Hepatocyte (in vitro differentiated cells): ENCODE measurements around the gene FRMPD4. TPM values are rescaled to one million over a fixed set of nuclear protein-coding genes. Genes with fewer than 3 reads are reported as not detected.

Experiments
- DNase-seq: peaks from one replicate; pipeline ENCODE4 v3.0.0-alpha.2; 2016; ENCODE audit warnings: low spot score
- H2AFZ ChIP-seq: fragments of 200-600 bp; sonication (generic); 2 replicates; pipeline ENCODE4 v1.6.0; 2016; ENCODE audit warnings: antibody characterized with exemption, mild to moderate bottlenecking
- H3K27ac ChIP-seq: fragments of 200-600 bp; sonication (generic); 2 replicates; pipeline ENCODE4 v1.5.1; 2016; ENCODE audit warnings: mild to moderate bottlenecking
- H3K27me3 ChIP-seq: fragments of 200-600 bp; sonication (generic); 2 replicates; pipeline ENCODE4 v1.6.1; 2016
- H3K36me3 ChIP-seq: fragments of 200-600 bp; sonication (generic); replicated peaks from 2 replicates; pipeline ENCODE4 v1.5.1; 2016; ENCODE audit warnings: low read depth; ENCODE audit not compliant: insufficient read depth
- H3K4me1 ChIP-seq: fragments of 200-600 bp; sonication (generic); 2 replicates; pipeline ENCODE4 v1.5.1; 2016; ENCODE audit warnings: mild to moderate bottlenecking, moderate library complexity; ENCODE audit not compliant: insufficient read depth
- H3K4me2 ChIP-seq: fragments of 200-600 bp; sonication (generic); 2 replicates; pipeline ENCODE4 v1.6.0; 2016
- H3K4me3 ChIP-seq: fragments of 200-600 bp; sonication (generic); 2 replicates; pipeline ENCODE4 v1.5.1; 2016; ENCODE audit warnings: mild to moderate bottlenecking
- H3K79me2 ChIP-seq: fragments of 200-600 bp; sonication (generic); 2 replicates; pipeline ENCODE4 v1.6.0; 2017; ENCODE audit warnings: mild to moderate bottlenecking
- H3K9me2 ChIP-seq: fragments of 200-600 bp; sonication (generic); replicated peaks from 2 replicates; pipeline ENCODE4 v1.6.0; 2017; ENCODE audit warnings: mild to moderate bottlenecking; ENCODE audit not compliant: insufficient read depth
- H3K9me3 ChIP-seq: fragments of 200-600 bp; sonication (generic); 2 replicates; pipeline ENCODE4 v1.5.1; 2016; ENCODE audit warnings: low read depth, mild to moderate bottlenecking
- H4K20me1 ChIP-seq: fragments of 200-600 bp; sonication (generic); 2 replicates; pipeline ENCODE4 v1.6.0; 2016; ENCODE audit warnings: mild to moderate bottlenecking; ENCODE audit not compliant: insufficient read depth, poor library complexity, severe bottlenecking
- CTCF ChIP-seq: fragments of 200-600 bp; sonication (generic); IDR thresholded peaks from 2 replicates; pipeline ENCODE4 v1.5.1; 2016; ENCODE audit warnings: antibody characterized with exemption, mild to moderate bottlenecking; ENCODE audit not compliant: poor library complexity
- EZH2 ChIP-seq: fragments of 200-600 bp; sonication (generic); IDR thresholded peaks from 2 replicates; pipeline ENCODE4 v1.6.1; 2016; ENCODE audit warnings: antibody characterized with exemption, mild to moderate bottlenecking, borderline replicate concordance
- EZH2phosphoT487 ChIP-seq: fragments of 200-600 bp; sonication (generic); IDR thresholded peaks from one replicate; pipeline ENCODE4 v1.6.1; 2018; ENCODE audit warnings: antibody characterized with exemption, mild to moderate bottlenecking, low read depth, moderate library complexity; ENCODE audit not compliant: unreplicated experiment, severe bottlenecking
- WGBS: methylation state at CpG from one replicate; pipeline ENCODE4 v1.1.6; 2016; ENCODE audit warnings: low lambda C conversion rate; ENCODE audit errors: missing lambda C conversion rate; 5-methylcytosine and 5-hydroxymethylcytosine counted together
- polyA plus RNA-seq: library from polyadenylated mRNA; unstranded; fragments of >200 nt; fragmentation: Nextera tagmentation; extraction: Ambion mirVana; gene quantifications from 2 replicates; pipeline ENCODE4 v1.2.1, GENCODE V29; 2016
- total RNA-seq: library from RNA; depleted of rRNA; stranded (reverse); fragments of >200 nt; gene quantifications from 2 replicates; pipeline ENCODE4 v1.2.3, GENCODE V29; 2014

FRMPD4 gene
- total and polyA plus RNA-seq, 2 experiments from 2014 or later: 0.23 TPM; not detected in 1

- no peaks in the 10 kb centered on the region for H3K9me2 ChIP-seq
- no peak for TF ChIP-seq EZH2
- no peaks in the 10 kb centered on the region for H3K9me3 ChIP-seq
- no peaks in the 10 kb centered on the region for H3K79me2 ChIP-seq
- H3K4me1 ChIP-seq: no peaks in the 10 kb centered on the region
- DNase-seq: no peak
- 94% methylated on average over 17 of the region's 25 CpGs for WGBS
- no peaks in the 10 kb centered on the region for H4K20me1 ChIP-seq
- no peak overlapping the region for H2AFZ ChIP-seq
- H3K27me3 ChIP-seq: no peaks in the 10 kb centered on the region
- no peak overlapping the region for H3K27ac ChIP-seq
- no peaks in the 10 kb centered on the region for H3K36me3 ChIP-seq
- H3K4me2 ChIP-seq: no peak overlapping the region
- no peak overlapping the region for H3K4me3 ChIP-seq
Measured at GRCh38 chrX:12583543-12583942, 445.3 kb downstream of the FRMPD4 start.

- no peak overlapping the region for H3K4me3 ChIP-seq
- WGBS: 75% methylated on average over 1 of the region's 1 CpG
Measured at GRCh38 chrX:12595720-12596119, 457.4 kb downstream of the FRMPD4 start.

GRCh38 chrX:12610079-12610478, 471.8 kb downstream of the FRMPD4 start:
- no peak for DNase-seq
- Histone ChIP-seq H3K27me3 (no peaks in the 10 kb centered on the region), H3K36me3 (no peaks in the 10 kb centered on the region), H3K27ac (no peak overlapping the region), H2AFZ (no peak overlapping the region), H3K9me3 (no peaks in the 10 kb centered on the region), H4K20me1 (no peaks in the 10 kb centered on the region), H3K9me2 (no peaks in the 10 kb centered on the region), H3K79me2 (no peaks in the 10 kb centered on the region), H3K4me1 (no peaks in the 10 kb centered on the region), H3K4me2 (no peak overlapping the region), H3K4me3 (no peak overlapping the region)
- TF ChIP-seq CTCF (no peak), EZH2phosphoT487 (no peak), EZH2 (no peak)
- WGBS: 88% methylated on average over 2 of the region's 2 CpGs

More at GRCh38 chrX:12595720-12596119, 457.4 kb downstream of the FRMPD4 start:
- H3K27ac ChIP-seq: no peak overlapping the region
- no peaks in the 10 kb centered on the region for H3K9me2 ChIP-seq
- no peaks in the 10 kb centered on the region for H3K4me1 ChIP-seq
- no peak for DNase-seq
- H3K9me3 ChIP-seq: no peaks in the 10 kb centered on the region
- H3K79me2 ChIP-seq: no peaks in the 10 kb centered on the region
- H3K36me3 ChIP-seq: no peaks in the 10 kb centered on the region
- H3K4me2 ChIP-seq: no peak overlapping the region
- no peak overlapping the region for H2AFZ ChIP-seq
- TF ChIP-seq EZH2 (no peak), CTCF (no peak), EZH2phosphoT487 (no peak)
- no peaks in the 10 kb centered on the region for H4K20me1 ChIP-seq
- no peaks in the 10 kb centered on the region for H3K27me3 ChIP-seq

GRCh38 chrX:12611471-12611870, 473.2 kb downstream of the FRMPD4 start:
- Histone ChIP-seq H3K36me3 (no peaks in the 10 kb centered on the region), H2AFZ (no peak overlapping the region), H3K4me1 (no peaks in the 10 kb centered on the region), H3K4me3 (no peak overlapping the region), H3K9me3 (no peaks in the 10 kb centered on the region), H3K79me2 (no peaks in the 10 kb centered on the region), H3K27ac (no peak overlapping the region), H4K20me1 (no peaks in the 10 kb centered on the region), H3K9me2 (no peaks in the 10 kb centered on the region), H3K4me2 (no peak overlapping the region), H3K27me3 (no peaks in the 10 kb centered on the region)
- WGBS: 74% methylated on average over 4 of the region's 4 CpGs
- TF ChIP-seq EZH2: no peak
- TF ChIP-seq CTCF: no peak
- no peak for TF ChIP-seq EZH2phosphoT487
- no peak for DNase-seq
